Osteoblast (primary cell): Measurements from ENCODE around the gene ASGR1. TPM values are rescaled to one million over a fixed set of nuclear protein-coding genes. Genes with fewer than 3 reads are reported as not detected.

ENCODE experiments used
- DNase-seq: peaks from one replicate; pipeline ENCODE4 v3.0.0; 2011; ENCODE audit warnings: low spot score, mixed read lengths; ENCODE audit not compliant: insufficient read length; ENCODE audit errors: missing footprints
- H2AFZ ChIP-seq: 2 replicates; pipeline ENCODE4 v1.6.0; 2011; ENCODE audit warnings: mild to moderate bottlenecking, low read length
- H3K27ac ChIP-seq: 2 replicates; pipeline ENCODE4 v1.5.1; 2011; ENCODE audit warnings: mild to moderate bottlenecking, low read depth, low read length, moderate library complexity
- H3K27me3 ChIP-seq: 2 replicates; pipeline ENCODE4 v1.6.0; 2012; ENCODE audit warnings: mild to moderate bottlenecking, control low read depth, inconsistent platforms, low read length, moderate library complexity; ENCODE audit not compliant: insufficient read depth
- H3K36me3 ChIP-seq: 2 replicates; pipeline ENCODE4 v1.5.1; 2011; ENCODE audit warnings: mild to moderate bottlenecking, low read length, control low read depth, moderate library complexity; ENCODE audit not compliant: insufficient read depth
- H3K4me1 ChIP-seq: 2 replicates; pipeline ENCODE4 v1.5.1; 2011; ENCODE audit warnings: mild to moderate bottlenecking, low read length, control low read depth, moderate library complexity; ENCODE audit not compliant: insufficient read depth
- H3K4me2 ChIP-seq: 2 replicates; pipeline ENCODE4 v1.6.0; 2011; ENCODE audit warnings: mild to moderate bottlenecking, low read length; ENCODE audit not compliant: insufficient read depth
- H3K4me3 ChIP-seq: fragments of 200-600 bp; sonication (generic); 3 replicates; pipeline ENCODE4 v1.5.1; 2012; ENCODE audit warnings: mild to moderate bottlenecking, low read length, inconsistent platforms; ENCODE audit not compliant: insufficient read depth
- H3K79me2 ChIP-seq: 2 replicates; pipeline ENCODE4 v1.6.0; 2012; ENCODE audit warnings: mild to moderate bottlenecking, low read length, control low read depth, inconsistent platforms; ENCODE audit not compliant: insufficient read depth
- H3K9me3 ChIP-seq: 2 replicates; pipeline ENCODE4 v1.5.1; 2011; ENCODE audit warnings: low read depth, low read length, control low read depth
- H4K20me1 ChIP-seq: 2 replicates; pipeline ENCODE4 v1.6.0; 2012; ENCODE audit warnings: mild to moderate bottlenecking, low read length, control low read depth; ENCODE audit not compliant: insufficient read depth
- total RNA-seq: library from RNA; depleted of rRNA; stranded (reverse); fragments of >200 nt; gene quantifications from 2 replicates; pipeline ENCODE4 v1.2.3, GENCODE V29; 2012
- TF ChIP-seq, protein P1 (sequence below): IDR thresholded peaks from 2 replicates; pipeline ENCODE4 v1.5.1; 2011; ENCODE audit warnings: mild to moderate bottlenecking, low read depth, low read length, moderate library complexity; ENCODE audit errors: extremely low read depth

The ASGR1 gene
- total RNA-seq, 1 donor, result 1.1 TPM

DNA sequence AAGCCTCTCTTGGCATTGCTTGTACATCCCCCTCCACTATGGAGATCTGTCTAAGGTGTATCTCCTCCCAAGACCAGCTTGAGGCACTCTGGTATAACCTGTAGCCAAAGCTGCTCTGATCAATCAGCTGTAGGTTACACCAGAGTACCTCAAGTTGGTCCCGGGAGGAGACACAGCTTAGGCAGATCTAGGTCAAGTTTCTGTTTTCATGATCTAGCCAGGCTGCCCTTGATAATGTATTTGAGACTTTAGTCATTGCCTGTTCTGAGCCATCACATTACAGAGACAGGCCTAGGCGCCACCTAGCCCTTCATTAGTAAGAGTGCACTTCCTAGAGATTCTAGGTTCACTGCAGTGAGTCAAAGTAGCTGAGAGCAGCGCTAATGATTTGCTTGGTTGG, 31.4 kb downstream of the ASGR1 start:
- H2AFZ ChIP-seq, result no peak overlapping the region
- no peak overlapping the region for H3K27ac ChIP-seq
- TF ChIP-seq, protein P1, sequence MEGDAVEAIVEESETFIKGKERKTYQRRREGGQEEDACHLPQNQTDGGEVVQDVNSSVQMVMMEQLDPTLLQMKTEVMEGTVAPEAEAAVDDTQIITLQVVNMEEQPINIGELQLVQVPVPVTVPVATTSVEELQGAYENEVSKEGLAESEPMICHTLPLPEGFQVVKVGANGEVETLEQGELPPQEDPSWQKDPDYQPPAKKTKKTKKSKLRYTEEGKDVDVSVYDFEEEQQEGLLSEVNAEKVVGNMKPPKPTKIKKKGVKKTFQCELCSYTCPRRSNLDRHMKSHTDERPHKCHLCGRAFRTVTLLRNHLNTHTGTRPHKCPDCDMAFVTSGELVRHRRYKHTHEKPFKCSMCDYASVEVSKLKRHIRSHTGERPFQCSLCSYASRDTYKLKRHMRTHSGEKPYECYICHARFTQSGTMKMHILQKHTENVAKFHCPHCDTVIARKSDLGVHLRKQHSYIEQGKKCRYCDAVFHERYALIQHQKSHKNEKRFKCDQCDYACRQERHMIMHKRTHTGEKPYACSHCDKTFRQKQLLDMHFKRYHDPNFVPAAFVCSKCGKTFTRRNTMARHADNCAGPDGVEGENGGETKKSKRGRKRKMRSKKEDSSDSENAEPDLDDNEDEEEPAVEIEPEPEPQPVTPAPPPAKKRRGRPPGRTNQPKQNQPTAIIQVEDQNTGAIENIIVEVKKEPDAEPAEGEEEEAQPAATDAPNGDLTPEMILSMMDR, result no peak
- no peak for DNase-seq
- no peaks in the 10 kb centered on the region for H3K4me1 ChIP-seq
- peaks cover 4% of the 10 kb centered on the region for H3K27me3 ChIP-seq
- no peaks in the 10 kb centered on the region for H3K79me2 ChIP-seq
- H3K9me3 ChIP-seq, result no peaks in the 10 kb centered on the region
- no peak overlapping the region for H3K4me2 ChIP-seq
- H4K20me1 ChIP-seq, result no peaks in the 10 kb centered on the region
- no peak overlapping the region for H3K4me3 ChIP-seq
- H3K36me3 ChIP-seq, result no peaks in the 10 kb centered on the region

DNA sequence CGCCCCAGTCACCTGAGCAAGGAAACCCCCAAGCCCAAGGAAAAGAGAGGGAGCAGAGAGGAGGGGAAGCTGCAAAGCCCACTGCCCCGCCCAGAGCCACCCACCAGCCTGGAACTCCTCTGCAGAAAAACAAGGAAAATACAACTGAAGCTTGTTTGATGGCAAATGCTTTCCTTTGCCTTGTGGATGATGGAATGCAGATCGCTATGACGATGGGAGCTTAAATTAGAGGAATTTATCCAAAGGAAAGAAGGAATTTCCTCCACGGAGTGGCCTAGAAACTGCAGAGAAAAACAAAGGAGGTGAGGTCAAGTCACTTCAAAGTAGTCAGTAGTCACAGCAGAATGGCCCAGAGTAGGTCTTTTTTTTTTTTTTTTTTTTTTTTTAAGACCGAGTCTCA, 33.1 kb downstream of the ASGR1 start:
- H3K27me3 ChIP-seq, result peaks cover 11% of the 10 kb centered on the region
- H4K20me1 ChIP-seq, result no peaks in the 10 kb centered on the region
- TF ChIP-seq, protein P1, result no peak
- no peaks in the 10 kb centered on the region for H3K9me3 ChIP-seq
- no peak overlapping the region for H3K4me3 ChIP-seq
- no peak for DNase-seq
- no peaks in the 10 kb centered on the region for H3K79me2 ChIP-seq
- no peak overlapping the region for H2AFZ ChIP-seq
- H3K4me2 ChIP-seq, result no peak overlapping the region
- no peak overlapping the region for H3K27ac ChIP-seq
- H3K36me3 ChIP-seq, result no peaks in the 10 kb centered on the region
- no peaks in the 10 kb centered on the region for H3K4me1 ChIP-seq

DNA sequence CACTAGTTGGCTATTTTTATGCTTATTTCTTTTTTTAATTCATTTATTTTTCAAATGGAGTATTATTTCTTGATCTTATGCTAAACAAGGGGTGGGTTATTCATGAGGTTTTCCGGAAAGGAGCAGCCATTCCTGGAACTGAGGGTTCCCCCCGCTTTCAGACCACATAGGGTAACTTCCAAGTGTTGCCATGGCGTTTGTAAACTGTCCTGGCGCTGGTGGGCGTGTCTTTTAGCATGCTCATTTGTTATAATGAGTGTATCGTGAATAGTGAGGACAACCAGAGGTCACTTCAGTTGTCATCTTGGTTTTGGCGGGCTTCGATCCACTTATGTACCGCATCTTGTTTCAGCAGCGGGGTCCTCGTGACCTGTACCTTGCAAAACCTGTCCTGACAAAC, 35.0 kb downstream of the ASGR1 start:
- no peak overlapping the region for H3K4me3 ChIP-seq
- no peaks in the 10 kb centered on the region for H3K9me3 ChIP-seq
- no peaks in the 10 kb centered on the region for H3K79me2 ChIP-seq
- no peaks in the 10 kb centered on the region for H4K20me1 ChIP-seq
- H3K4me2 ChIP-seq, result no peak overlapping the region
- TF ChIP-seq, protein P1, result no peak
- H2AFZ ChIP-seq, result no peak overlapping the region
- H3K27ac ChIP-seq, result no peak overlapping the region
- no peaks in the 10 kb centered on the region for H3K4me1 ChIP-seq
- no peaks in the 10 kb centered on the region for H3K36me3 ChIP-seq
- DNase-seq, result no peak
- peaks cover 21% of the 10 kb centered on the region for H3K27me3 ChIP-seq

DNA sequence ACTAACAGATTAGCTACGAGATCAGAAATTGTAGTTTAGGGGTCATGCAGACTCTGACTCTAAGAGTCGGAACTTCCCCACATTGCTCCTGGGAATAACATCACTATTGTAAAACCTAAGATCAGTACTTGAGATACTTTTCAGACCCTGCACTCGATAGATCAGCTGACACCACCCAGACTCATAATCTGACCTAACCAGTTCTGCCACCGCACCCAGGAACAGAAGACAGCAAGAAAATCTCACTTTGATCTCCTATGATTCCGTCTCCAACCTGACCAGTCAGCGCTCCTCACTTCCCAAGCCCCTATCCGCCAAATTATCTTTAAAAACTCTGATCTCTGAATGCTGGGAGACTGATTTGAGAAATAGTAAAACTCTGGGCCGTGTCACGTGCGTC, 37.3 kb downstream of the ASGR1 start:
- Histone ChIP-seq H3K4me2 (no peak overlapping the region), H3K27ac (no peak overlapping the region), H3K4me3 (no peak overlapping the region), H3K4me1 (no peaks in the 10 kb centered on the region), H3K9me3 (no peaks in the 10 kb centered on the region), H4K20me1 (no peaks in the 10 kb centered on the region), H3K36me3 (no peaks in the 10 kb centered on the region), H3K27me3 (peaks cover 32% of the 10 kb centered on the region), H3K79me2 (no peaks in the 10 kb centered on the region), H2AFZ (no peak overlapping the region)
- DNase-seq, result no peak
- TF ChIP-seq, protein P1, result no peak
